Thyroid gland (tissue), 4 donors: ENCODE measurements around the gene GRAMD1B.

Source experiments
- CTCF ChIP-seq, 6 experiments: fragments of 200-600 bp in 3 of 6; fragments of 450-650 bp in 3 of 6; sonication (generic) in 3 of 6; IDR thresholded peaks; one replicate each; pipeline ENCODE4 v1.5.1; 2016 to 2019; ENCODE audit warnings: antibody characterized with exemption in 6 of 6, mild to moderate bottlenecking in 2 of 6, inconsistent platforms in 1 of 6, moderate library complexity in 1 of 6
- POLR2A ChIP-seq, 2 donors: fragments of 450-650 bp; IDR thresholded peaks; one replicate each; pipeline ENCODE4 v1.6.1; 2017; ENCODE audit warnings: antibody characterized with exemption in 2 of 2, mild to moderate bottlenecking in 2 of 2, moderate library complexity in 1 of 2

GRCh38 chr11:123493349-123494063, 63.4 kb downstream of the GRAMD1B start:
- TF ChIP-seq POLR2A (IDR thresholded peaks at IDR 0.05) (no peak), CTCF (IDR thresholded peaks at IDR 0.05) (no peak)
